GM21447 (cell line): ENCODE measurements around the gene SLC25A47.
"Not testable (repeated sequence)": the region's sequence is repeated elsewhere in the genome, so short reads cannot be mapped to it uniquely, and the experiment has no call there.

Experiments used
- ATAC-seq: cut with Tn5 transposase; IDR thresholded peaks from one replicate; pipeline ENCODE4 v1.9.1; 2021; ENCODE audit not compliant: unreplicated experiment

SLC25A47 gene, protein sequence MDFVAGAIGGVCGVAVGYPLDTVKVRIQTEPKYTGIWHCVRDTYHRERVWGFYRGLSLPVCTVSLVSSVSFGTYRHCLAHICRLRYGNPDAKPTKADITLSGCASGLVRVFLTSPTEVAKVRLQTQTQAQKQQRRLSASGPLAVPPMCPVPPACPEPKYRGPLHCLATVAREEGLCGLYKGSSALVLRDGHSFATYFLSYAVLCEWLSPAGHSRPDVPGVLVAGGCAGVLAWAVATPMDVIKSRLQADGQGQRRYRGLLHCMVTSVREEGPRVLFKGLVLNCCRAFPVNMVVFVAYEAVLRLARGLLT

DNA sequence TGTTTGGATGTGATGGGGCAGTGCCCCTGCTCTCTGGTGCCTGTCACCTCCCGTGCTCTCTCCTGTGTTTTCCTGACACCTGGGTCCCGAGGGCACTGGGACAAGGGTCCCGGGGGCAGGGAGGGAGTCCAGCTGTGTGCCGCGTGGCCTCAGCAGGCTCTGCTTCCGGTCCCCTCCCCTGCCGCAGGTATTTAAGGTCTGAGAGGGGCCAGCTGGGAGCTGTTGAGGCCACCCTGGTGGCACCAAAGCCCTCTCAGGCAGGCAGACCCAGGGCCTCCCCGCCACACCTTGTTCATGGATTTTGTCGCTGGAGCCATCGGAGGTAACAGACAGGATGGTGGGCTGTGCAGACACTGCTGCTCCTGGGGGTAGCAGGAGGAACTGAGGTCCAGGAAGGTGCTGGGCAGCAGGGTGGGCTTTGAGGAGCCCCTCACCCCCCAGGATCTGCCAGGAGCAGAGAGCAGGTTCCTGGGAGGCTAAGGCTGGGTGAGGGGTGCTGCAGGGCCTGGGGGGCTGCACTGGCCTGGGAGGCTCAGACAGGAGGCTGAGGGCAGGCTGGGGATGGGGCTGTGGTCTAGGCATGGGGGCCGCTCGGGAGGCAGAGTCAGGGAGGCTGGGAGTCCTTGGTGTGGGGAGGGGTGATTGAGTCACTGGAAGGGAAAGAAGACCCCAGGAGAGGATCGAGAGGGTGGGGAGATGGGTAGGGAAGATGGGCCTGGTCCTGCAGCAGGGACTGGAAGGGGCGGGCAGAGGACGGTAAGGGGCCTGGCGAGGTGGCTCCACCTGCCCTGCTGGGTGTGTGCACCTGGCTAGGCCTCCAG is at the start of gene SLC25A47:
Gene SLC25A47 (plus strand): TSS at position 219 of the 821 bp plus-strand sequence. CDS start 76 bp downstream, at position 295.
- no peak for ATAC-seq

DNA sequence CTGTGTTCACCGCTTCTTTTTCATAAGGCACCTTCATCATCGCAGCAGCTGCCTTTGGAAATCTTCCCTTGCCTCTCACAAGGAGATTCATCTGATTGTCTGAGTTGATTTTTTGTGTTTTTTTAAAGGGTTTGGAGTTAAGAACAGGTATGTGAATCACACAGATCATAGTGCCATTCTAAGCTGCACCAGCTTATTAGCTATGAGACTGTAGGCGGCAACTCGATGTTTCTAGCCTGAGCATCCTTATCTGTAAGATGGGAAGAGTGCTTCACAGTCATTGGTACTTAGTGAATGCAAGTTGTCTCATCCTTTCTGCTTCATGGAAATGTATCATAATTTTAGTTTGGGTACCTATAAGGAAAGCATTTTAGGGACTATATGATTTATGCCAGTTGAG is 48.9 kb upstream of the SLC25A47 start:
- ATAC-seq = no peak

DNA sequence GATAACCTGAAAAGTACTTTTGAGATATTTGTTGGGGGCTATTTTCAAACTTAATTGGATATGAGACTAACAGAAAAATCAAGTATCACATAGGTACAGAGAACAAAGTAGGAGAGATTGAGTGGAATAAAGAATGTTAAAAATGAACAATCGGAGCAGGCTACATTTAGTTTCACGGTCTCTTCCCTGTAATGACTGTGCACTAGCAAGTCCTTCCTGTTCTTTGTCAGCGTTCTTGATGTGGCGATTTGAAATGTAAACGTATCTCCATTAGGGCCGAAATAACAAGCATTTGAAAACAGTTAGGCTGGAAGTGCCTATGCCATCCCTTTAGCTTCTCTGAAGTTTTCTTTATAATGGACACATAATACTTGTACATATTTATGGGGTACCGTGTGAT is 47.9 kb upstream of the SLC25A47 start:
- no peak for ATAC-seq

DNA sequence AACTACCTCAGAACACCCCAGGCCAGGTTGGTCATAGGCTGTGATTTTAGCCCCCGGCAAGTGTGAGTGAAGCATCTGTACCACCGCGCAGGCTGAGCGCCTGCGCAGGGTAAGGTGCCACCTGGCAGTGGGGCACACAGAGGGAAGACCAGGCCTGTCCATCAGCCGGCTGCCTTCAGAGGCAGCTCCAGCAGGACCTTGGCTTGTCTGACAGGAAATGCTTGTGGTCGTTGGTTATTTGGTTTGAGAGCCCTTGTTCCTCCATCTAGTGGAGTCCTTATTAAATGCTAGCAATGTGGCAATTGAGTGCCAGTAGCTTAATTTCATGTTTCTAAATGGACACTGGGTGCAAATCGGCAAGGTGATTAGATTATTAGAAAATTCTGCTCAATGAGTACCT is 44.4 kb upstream of the SLC25A47 start:
- peak; percentile 65 for ATAC-seq

DNA sequence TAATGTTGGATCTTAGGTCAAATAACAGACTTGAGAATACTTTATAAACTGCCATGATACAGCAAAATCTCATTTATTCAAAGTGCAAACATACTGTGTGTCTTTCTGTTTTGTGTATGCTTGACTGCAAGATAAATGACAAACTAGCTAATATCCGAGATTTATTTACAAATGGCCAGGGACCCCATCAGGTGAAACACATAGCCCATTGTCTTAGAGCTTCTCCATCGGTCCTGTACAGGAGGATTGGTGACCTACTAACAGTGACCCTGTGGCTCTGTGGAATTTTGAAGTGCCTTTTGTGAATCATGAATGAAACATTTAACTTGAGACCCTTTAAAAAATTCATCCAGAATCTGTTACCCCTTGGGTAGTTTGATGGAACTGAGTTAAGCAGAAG is 44.0 kb upstream of the SLC25A47 start:
- no peak for ATAC-seq

DNA sequence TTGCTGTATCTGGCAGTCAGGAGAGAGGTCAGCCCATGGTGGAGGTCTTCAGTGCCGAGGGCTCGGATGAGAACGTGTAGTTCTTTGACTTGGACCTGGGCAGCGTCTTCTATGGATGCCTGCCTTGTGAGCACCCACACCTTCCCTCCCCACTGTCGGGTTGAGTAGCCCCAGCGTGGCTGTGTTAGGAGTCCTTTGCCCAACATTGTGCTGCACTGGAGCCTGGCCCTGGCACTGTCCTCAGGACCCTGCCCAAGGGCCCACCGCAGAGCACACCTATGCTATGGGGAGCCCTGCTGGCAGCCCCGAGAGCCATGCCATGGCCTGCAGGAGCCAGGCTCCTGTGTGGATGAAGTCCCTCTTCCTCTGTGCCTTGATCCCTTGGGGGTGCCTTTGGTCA is 43.6 kb upstream of the SLC25A47 start:
- no peak for ATAC-seq

DNA sequence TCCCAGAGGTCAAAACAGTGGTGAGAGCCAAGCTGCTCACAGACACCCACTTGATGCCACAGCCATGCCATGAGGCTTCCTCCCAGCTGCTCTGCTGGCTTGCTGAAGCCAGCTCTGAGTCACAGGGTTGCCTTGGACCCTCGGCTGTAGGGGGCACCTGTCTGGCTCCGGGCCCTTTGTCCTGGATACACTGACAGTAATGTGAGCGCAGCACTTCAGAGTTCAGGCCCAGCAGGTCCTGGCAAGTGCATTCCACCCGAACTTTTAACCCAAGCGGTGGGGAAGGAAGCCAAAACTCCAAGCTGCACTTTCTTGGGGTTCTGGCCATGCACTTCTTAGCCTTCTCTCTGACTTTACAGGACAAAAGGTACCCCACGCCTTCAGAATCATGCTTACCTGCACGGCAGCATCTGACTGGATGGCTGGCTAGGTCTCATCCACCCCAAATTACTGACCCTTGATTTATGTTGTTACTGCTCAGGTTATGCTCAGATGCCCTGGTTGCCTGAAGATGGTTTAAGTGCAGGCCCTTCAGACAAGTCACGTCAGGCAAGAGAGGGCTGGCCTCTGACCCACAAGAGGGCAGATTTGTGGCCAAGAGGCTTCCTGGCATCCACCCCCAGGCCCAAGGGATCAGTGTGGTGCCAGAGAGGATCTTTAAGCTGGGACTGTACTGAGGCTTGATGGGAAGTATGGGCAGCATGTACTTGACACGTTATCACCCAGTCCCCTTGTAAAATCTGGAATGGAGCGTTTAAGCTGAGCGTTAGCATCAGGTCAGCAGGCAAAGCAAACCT is 41.7 kb upstream of the SLC25A47 start:
- no peak for ATAC-seq

DNA sequence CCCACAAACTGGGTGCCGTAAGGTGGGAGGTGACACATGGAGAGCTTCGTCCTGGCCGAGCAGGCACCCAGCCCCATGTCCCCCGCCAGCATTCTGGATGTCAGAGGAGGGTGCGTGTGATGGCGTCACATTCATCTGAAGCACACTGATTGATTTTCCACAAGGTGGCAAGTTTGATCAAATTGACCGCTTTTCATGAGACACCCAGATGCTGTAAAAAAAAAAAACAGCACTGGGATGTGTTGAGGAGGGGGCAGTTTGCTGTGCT is 41.1 kb upstream of the SLC25A47 start:
- no peak for ATAC-seq

DNA sequence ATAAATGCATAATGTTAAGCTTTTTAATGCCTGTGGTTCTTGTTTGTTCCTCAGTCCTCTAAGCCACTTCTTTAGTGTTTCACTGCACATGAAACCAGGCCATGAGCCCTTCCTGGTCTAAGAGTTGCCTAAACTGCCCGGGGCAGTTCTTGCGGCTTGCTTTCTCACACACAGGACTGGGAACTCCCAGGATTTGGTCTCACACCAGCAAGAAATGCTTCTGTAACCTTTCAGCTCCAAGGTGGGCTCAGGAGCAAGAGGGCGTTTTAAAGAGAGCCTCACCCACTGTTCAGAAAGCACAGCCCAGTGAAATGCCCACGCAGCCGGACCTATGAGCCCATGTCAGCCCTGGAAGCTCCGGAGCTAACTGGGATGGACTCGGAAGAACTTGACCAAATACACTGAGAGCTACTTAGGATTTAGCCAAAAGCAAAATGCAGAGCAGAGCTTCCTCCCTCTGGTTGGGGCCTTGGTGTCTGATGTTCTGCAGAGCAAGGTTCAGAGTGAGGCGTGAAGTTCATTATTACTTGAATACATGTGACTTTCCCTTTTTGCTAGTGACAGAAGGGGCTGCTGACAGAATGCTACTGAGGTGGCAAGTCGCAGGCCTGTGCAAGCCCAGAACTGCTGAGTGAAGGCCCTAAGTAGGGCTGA is 40.2 kb upstream of the SLC25A47 start:
- ATAC-seq = no peak

DNA sequence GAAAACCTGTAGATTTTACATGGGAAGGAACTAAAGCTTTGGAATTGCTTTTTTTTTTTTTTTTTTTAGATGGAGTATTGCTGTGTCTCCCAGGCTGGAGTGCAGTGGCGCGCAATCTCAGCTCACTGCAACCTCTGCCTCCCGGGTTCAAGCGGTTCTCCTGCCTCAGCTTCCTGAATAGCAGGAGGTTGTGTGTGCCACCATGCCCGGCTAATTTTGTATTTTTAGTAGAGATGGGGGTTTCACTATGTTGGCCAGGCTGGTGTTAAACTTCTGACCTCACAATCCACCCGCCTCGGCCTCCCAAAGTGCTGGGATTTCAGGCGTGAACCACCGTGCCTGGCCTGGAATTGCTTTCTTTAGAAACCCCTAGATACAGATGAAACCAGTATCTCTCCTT is 39.7 kb upstream of the SLC25A47 start:
- ATAC-seq = not testable (repeated sequence)

DNA sequence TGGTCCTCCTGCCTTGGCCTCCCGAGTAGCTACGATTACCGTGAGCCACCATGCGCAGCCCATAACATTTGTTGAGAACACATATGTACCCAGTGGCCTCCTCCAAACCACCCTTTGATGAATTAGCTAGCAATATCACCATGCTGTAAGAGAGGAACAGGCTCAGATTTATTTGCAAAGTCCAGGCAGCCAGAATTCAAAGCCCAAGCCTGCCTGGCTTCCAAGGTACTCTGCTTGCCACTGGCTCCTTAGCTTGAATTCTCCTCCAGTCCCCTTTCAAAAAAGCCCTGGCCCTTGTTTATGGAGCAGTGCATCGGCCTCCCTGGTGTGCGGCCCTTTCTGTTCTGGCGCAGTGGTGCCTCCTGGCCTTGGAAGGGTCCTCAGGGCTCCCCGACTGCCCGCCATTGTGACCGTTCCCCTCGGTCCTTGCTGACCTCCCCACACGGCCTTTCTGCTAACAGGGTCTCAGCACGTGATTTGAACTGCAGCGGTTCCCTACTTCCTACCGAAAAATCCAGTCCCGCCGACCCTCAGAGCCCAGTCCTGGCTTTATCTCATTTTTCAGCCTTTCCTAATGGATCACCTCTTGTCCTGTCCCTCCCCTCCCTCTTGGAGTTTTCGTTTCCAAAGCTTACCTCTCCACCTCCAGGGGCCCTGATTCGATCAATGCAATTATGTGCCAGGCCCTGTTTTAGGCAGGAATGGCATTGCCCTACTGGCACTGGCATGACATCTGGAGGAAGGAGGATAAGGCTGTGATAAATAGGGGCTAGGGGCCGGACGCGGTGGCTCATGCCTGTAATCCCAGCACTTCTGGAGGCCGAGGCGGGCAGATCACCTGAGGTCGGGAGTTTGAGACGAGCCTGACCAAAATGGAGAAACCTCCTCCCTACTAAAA is 38.9 kb upstream of the SLC25A47 start:
- ATAC-seq = no peak

DNA sequence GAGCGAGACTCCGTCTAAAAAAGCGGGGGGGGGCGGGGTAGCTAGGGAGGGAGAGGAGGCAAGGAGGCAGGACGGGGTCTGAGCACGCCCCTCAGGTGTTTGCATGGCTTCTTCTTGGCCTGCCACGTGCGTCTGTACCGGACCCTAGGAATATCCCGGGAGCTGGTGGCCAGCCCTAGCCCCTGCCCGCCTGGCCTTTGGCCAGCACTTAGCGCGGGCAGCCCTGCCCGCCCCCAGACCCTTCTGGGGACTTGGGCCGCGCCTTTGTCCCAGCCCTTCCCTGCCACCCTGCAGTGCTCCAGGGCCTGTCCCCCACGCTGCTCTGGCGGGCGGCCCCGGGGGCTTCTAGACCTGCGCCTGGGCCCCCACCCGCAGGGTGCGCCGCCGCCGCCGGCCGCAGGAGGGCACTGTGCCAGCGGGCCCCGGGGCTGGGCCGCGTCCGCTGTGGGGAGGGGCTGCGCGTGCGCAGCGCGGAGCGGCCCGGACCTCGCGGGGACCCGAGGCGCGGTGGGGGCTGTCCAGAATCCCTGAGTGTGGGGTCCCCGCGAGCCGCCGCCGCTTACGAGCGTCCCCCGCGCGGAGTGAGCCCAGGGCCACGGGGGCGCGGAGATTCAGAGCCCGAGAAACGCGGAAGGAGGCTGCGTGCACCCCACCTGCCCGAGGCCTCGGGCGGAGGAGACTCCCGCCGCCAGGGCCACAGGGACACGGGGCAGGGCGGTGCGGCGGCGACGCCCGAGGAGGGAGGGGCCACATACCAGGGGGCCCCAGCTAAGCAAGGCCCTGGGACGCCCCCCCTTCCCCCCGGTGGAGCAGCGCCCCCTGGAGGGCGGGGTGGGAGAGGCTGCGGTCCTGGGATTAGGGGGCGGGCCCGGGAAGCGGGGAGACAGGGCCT is 37.9 kb upstream of the SLC25A47 start:
- peak; percentile 77 for ATAC-seq

DNA sequence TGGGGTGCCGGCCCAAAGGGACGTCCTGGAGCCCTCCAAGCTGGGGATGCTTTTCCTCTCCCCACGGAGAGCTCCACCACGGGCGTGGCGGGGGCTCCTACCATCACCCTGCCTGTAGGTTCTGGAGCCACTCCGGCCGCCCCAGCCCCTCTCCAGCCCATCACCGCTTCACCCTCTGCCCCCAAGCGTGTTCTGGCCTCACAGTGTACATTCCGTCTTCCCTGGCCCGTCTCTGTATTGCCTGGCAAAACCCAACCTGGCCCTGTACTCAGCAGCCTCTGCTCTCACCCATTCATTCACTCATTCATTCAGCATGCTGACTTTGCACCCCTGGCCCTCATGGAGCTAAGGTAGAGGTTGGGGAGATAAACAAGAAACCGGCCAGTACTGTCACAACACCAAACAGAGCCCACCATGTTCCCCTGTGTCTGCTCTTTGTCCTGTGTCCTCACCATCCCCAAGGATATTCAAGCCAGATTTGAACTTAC is 37.2 kb upstream of the SLC25A47 start:
- ATAC-seq = no peak

DNA sequence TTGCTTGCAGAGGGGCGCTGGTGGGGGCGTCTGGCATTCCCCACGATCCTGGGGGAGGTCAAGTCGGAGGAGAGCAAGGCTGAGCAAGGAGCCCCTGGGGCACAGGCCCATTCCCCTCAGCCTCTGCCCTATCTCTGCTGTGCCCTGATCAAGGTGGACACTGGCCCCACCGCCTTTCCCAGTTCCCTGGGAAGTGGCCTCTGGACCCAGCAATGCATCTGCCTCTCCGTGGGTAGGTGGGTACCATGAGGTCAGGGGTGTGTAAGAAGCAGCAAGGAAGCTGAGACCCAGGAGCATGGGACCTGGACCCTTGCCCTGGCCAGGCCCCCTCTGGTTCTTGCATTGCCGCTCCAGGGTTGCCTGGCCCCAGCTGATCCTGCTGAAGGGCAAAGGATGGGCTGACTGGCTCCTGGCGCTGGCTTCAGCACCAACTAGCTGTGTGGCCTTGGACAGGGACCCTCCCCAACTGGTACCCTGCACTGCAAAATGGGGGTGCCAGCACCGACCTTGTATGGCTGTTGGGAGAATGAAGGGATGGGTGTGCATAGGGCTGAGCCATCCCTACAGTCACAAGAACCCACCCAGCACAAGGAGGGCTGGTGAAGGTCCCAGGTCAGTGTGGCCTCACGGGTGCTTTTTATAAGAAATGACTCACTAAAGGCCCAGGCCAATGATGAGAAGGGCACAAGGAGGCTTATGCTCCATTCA is 36.5 kb upstream of the SLC25A47 start:
- no peak for ATAC-seq

DNA sequence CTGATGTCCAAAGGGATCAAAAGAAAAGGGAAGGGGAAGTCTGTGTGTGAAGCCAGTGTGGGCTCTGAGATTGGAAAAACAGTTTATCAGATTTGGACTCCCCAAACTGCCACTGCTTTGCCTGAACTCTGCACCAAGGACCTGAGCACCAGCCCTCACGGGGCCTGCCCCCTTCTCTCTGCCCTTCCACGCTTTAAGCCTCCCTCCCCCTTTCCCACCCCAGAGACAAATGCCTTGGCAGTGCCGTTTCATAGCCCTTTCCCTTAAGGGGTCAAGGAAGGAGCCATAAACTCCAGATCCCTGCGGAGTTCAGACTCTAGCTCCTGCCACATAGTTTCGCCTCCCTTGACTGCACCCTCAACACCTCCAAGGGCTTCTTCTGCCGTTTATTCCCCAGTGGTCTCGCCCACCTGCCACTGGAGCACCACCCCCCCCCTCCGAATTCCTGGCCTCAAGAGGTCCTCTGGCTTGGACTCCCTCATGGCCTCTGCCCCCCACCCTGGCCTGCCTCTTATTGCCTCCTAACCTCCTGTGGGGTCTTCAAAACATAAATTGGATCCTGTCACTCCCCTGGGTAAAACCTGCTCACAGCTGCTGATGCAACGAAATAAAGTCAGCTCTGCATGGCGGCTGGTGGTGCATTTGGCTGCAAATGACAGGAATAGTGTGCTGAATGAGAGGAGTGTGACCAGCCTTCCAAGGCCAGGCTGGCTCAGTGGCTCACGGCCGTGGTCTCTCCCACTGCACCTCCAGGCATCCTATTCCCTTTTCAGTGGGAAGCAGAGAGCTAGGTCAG is 35.7 kb upstream of the SLC25A47 start:
- no peak for ATAC-seq

DNA sequence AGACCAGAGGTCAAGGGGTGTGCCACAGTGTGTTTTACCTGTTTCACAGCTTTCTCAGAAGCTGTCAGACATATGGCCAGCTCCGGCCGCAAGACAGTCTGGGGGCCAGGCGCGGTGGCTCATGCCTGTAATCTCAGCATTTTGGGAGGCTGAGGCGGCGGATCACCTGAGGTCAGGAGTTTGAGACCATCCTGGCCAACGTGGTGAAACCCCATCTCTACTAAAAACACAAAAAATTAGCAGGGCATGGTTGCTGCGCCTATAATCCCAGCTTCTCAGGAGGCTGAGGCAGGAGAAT is 35.2 kb upstream of the SLC25A47 start:
- ATAC-seq = not testable (repeated sequence)

DNA sequence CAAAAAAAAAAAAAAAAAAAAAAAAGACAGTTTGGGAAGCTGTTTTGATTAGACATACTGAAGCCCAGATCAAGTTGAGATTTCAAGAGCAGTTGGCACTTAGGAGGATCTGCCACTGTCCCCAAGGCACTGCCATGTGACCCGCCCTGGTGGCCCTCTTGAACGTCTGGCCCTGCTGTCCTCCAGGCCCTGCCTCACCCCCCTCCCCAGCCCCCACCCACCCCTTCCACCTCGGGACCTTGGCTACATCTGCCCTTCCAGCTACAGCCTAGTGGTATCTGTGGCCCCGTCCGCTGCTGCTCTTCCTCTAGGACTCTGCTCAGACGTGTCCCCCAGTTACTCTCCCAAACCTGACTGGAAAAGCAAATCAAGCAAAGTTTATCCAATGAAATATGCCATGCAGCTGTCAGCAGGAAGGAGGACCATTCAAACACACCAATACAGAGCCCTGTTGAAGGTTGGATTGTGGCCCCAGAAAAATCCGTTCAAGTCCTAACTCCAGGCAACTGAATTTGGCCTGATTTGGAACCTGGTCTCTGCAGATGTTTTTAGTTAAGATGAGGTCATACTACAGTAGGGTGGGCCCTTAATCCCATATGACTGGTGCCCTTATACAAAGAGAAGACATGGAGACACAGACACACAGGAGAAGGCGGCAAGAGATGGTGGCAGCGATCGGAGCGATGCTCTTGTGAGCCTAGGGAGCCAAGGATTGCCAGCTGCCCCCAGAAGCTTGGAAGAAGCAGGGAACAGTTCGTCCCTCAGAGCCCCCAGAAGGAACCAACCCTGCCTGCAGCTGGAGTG is 34.6 kb upstream of the SLC25A47 start:
- no peak for ATAC-seq
